ENCODE results near the gene AVPR2. TPM values are rescaled to one million over a fixed set of nuclear protein-coding genes. Genes with fewer than 3 reads are reported as not detected.

The AVPR2 gene
- total RNA-seq, 1 experiment from 2014 or later = not detected

GRCh38 chrX:153948847-153949805, 44.7 kb downstream of the AVPR2 start:
- DNase-seq = peak; percentile 82
- peaks cover 23% of the 10 kb centered on the region for H3K36me3 ChIP-seq (replicated peaks; ENCODE audit: control insufficient read depth, insufficient read depth, low read length)
- no peaks in the 10 kb centered on the region for H3K27me3 ChIP-seq (ENCODE audit: control insufficient read depth, insufficient read depth, low read length)
- H3K4me3 ChIP-seq (ENCODE audit: insufficient read depth, low read depth, low read length) = no peak overlapping the region

- peaks cover 27% of the 10 kb centered on the region for H3K36me3 ChIP-seq (replicated peaks; ENCODE audit: control insufficient read depth, insufficient read depth, low read length)
- DNase-seq = no peak
- H3K27me3 ChIP-seq (ENCODE audit: control insufficient read depth, insufficient read depth, low read length) = no peaks in the 10 kb centered on the region
- H3K4me3 ChIP-seq (ENCODE audit: insufficient read depth, low read depth, low read length) = no peak overlapping the region
Observed at GRCh38 chrX:153950127-153950526, 45.7 kb downstream of the AVPR2 start.

DNA sequence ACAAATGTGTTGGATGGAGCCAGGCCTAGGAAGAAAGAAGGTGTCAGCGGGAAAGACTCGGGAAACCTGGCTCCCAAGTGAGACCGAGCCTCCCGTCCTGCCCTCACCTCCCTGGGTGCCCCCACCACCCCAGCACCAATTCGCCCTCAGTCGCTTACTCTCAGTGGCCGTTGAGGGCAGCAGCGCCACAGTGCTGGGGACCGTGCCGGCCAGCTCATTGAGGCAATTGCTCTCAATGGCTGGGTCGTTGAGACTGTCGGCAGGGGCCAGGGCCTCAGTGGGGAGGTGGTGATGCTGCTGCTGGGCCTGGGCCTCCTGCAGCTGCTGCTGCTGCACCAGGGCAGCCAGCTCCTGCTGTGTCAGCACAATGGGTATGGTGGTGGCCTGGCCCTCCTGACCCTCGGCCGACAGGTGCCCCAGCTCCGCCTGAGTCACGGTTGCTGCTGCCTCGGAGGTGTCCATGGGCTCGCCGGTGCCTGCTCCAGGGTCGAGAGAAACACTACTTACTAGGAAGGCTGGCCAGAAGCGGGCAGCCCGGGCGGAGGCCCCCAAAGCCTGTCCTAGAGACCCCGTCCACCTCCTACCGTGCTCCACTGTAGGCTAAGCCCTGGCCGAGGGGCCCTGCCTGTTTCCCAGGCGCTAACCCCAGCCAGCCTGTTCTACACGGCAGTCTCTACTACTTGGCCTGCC, 47.4 kb downstream of the AVPR2 start:
- peaks cover 39% of the 10 kb centered on the region for H3K36me3 ChIP-seq (replicated peaks; ENCODE audit: control insufficient read depth, insufficient read depth, low read length)
- H3K27me3 ChIP-seq (ENCODE audit: control insufficient read depth, insufficient read depth, low read length) = no peaks in the 10 kb centered on the region
- H3K4me3 ChIP-seq (ENCODE audit: insufficient read depth, low read depth, low read length) = no peak overlapping the region
- no peak for DNase-seq

GRCh38 chrX:153952373-153953026, 48.0 kb downstream of the AVPR2 start:
- H3K4me3 ChIP-seq (ENCODE audit: insufficient read depth, low read depth, low read length) = no peak overlapping the region
- H3K27me3 ChIP-seq (ENCODE audit: control insufficient read depth, insufficient read depth, low read length) = no peaks in the 10 kb centered on the region
- H3K36me3 ChIP-seq (replicated peaks; ENCODE audit: control insufficient read depth, insufficient read depth, low read length) = peaks cover 45% of the 10 kb centered on the region
- DNase-seq = no peak

- H3K27me3 ChIP-seq (ENCODE audit: control insufficient read depth, insufficient read depth, low read length) = no peaks in the 10 kb centered on the region
- no peak overlapping the region for H3K4me3 ChIP-seq (ENCODE audit: insufficient read depth, low read depth, low read length)
- peak; percentile 98 for DNase-seq
- peaks cover 51% of the 10 kb centered on the region for H3K36me3 ChIP-seq (replicated peaks; ENCODE audit: control insufficient read depth, insufficient read depth, low read length)
Observed at GRCh38 chrX:153953342-153953830, 48.9 kb downstream of the AVPR2 start.

- Histone ChIP-seq H3K4me3 (ENCODE audit: insufficient read depth, low read depth, low read length) (no peak overlapping the region), H3K27me3 (ENCODE audit: control insufficient read depth, insufficient read depth, low read length) (no peaks in the 10 kb centered on the region), H3K36me3 (replicated peaks; ENCODE audit: control insufficient read depth, insufficient read depth, low read length) (peaks cover 57% of the 10 kb centered on the region)
- peak; percentile 78 for DNase-seq
Observed at GRCh38 chrX:153953892-153954557, 49.6 kb downstream of the AVPR2 start.

GRCh38 chrX:153954558-153955227, 50.2 kb downstream of the AVPR2 start:
- Histone ChIP-seq H3K36me3 (replicated peaks; ENCODE audit: control insufficient read depth, insufficient read depth, low read length) (peaks cover 61% of the 10 kb centered on the region), H3K4me3 (ENCODE audit: insufficient read depth, low read depth, low read length) (no peak overlapping the region), H3K27me3 (ENCODE audit: control insufficient read depth, insufficient read depth, low read length) (no peaks in the 10 kb centered on the region)
- no peak for DNase-seq

DNA sequence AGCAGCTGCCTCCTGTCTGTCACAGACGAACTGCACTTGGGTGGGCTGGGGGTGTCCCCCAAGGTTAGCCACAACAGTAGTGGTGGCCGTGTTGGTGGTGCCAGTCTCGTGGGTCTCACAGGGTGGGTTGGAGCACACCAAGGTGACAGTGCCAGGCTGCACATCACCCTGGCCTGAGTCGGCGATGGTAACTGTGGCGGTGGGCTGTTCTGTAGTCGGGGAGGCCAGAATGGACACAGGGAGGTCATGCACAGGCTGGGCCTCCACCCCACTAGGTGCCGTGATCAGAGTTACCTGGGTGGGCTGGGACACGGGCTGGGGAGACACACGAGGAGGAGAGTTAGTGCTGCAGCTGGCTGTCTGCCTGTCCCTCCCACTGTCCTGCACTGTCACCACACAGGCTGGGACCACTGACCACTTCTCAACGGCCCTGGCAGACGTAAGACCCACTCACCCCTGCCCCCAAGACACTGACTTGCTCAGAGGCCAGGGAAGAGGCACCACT, 50.8 kb downstream of the AVPR2 start:
- H3K36me3 ChIP-seq (replicated peaks; ENCODE audit: control insufficient read depth, insufficient read depth, low read length) = peaks cover 65% of the 10 kb centered on the region
- H3K27me3 ChIP-seq (ENCODE audit: control insufficient read depth, insufficient read depth, low read length) = no peaks in the 10 kb centered on the region
- H3K4me3 ChIP-seq (ENCODE audit: insufficient read depth, low read depth, low read length) = no peak overlapping the region
- no peak for DNase-seq

- DNase-seq = no peak
- Histone ChIP-seq H3K4me3 (ENCODE audit: insufficient read depth, low read depth, low read length) (no peak overlapping the region), H3K36me3 (replicated peaks; ENCODE audit: control insufficient read depth, insufficient read depth, low read length) (peaks cover 56% of the 10 kb centered on the region), H3K27me3 (ENCODE audit: control insufficient read depth, insufficient read depth, low read length) (no peaks in the 10 kb centered on the region)
Observed at GRCh38 chrX:153956044-153956907, 51.8 kb downstream of the AVPR2 start.

Other genes starting within 250 kb of the AVPR2 start
- 1.7 and 5.5 TPM in 2 replicates for gene PNCK, start 230.9 kb upstream of the AVPR2 start, total RNA-seq (2014; rRNA removed; shearing (Covaris generic))
- 29.4 and 40.2 TPM in 2 replicates for gene SLC6A8, start 216.7 kb upstream of the AVPR2 start, total RNA-seq (2014; rRNA removed; shearing (Covaris generic))
- gene BCAP31, start 180.3 kb upstream of the AVPR2 start, total RNA-seq (2014; rRNA removed; shearing (Covaris generic)) = 95.0 and 176 TPM in 2 replicates
- gene ABCD1, start 179.8 kb upstream of the AVPR2 start, total RNA-seq (2014; rRNA removed; shearing (Covaris generic)) = 12.2 and 17.1 TPM in 2 replicates
- gene PLXNB3, start 140.4 kb upstream of the AVPR2 start, total RNA-seq (2014; rRNA removed; shearing (Covaris generic)) = 0.07 TPM in 1 of 2 replicates, not detected in the other
- not detected in 2 replicates for gene SRPK3, start 123.6 kb upstream of the AVPR2 start, total RNA-seq (2014; rRNA removed; shearing (Covaris generic))
- 63.3 and 76.2 TPM in 2 replicates for gene IDH3G, start 110.3 kb upstream of the AVPR2 start, total RNA-seq (2014; rRNA removed; shearing (Covaris generic))
- gene SSR4, start 110.0 kb upstream of the AVPR2 start, total RNA-seq (2014; rRNA removed; shearing (Covaris generic)) = 148 and 198 TPM in 2 replicates
- 73.0 and 76.3 TPM in 2 replicates for gene PDZD4, start 74.1 kb upstream of the AVPR2 start, total RNA-seq (2014; rRNA removed; shearing (Covaris generic))
- gene L1CAM, start 18.5 kb upstream of the AVPR2 start, total RNA-seq (2014; rRNA removed; shearing (Covaris generic)) = 9.9 and 17.0 TPM in 2 replicates
- gene ARHGAP4, start 21.6 kb downstream of the AVPR2 start, total RNA-seq (2014; rRNA removed; shearing (Covaris generic)) = 39.4 and 51.3 TPM in 2 replicates
- 86.7 and 97.4 TPM in 2 replicates for gene NAA10, start 30.4 kb downstream of the AVPR2 start, total RNA-seq (2014; rRNA removed; shearing (Covaris generic))
- gene RENBP, start 40.0 kb downstream of the AVPR2 start, total RNA-seq (2014; rRNA removed; shearing (Covaris generic)) = 17.9 and 18.3 TPM in 2 replicates
- gene HCFC1, start 67.1 kb downstream of the AVPR2 start, total RNA-seq (2014; rRNA removed; shearing (Covaris generic)) = 64.9 and 70.0 TPM in 2 replicates
- gene TMEM187, start 68.1 kb downstream of the AVPR2 start, total RNA-seq (2014; rRNA removed; shearing (Covaris generic)) = 8.8 and 9.5 TPM in 2 replicates
- 34.4 and 44.6 TPM in 2 replicates for gene IRAK1, start 115.2 kb downstream of the AVPR2 start, total RNA-seq (2014; rRNA removed; shearing (Covaris generic))
- 24.2 and 30.5 TPM in 2 replicates for gene MECP2, start 193.0 kb downstream of the AVPR2 start, total RNA-seq (2014; rRNA removed; shearing (Covaris generic))
- gene OPN1LW, start 239.6 kb downstream of the AVPR2 start, total RNA-seq (2014; rRNA removed; shearing (Covaris generic)) = not detected in 2 replicates